Parathyroid adenoma (tissue), 2 donors: ENCODE measurements around the gene LDHAL6B.

Source experiments
- H2AFZ ChIP-seq: fragments of 300-600 bp; sonication (generic); one replicate; pipeline ENCODE4 v1.7.0; 2017; ENCODE audit warnings: antibody characterized with exemption, mild to moderate bottlenecking
- H3K27ac ChIP-seq: fragments of 300-600 bp; sonication (generic); one replicate; pipeline ENCODE4 v1.7.0; 2017
- H3K27me3 ChIP-seq: fragments of 300-600 bp; sonication (generic); one replicate; pipeline ENCODE4 v1.7.0; 2017; ENCODE audit warnings: low read length; ENCODE audit not compliant: control insufficient read depth, insufficient read depth
- H3K36me3 ChIP-seq: fragments of 300-600 bp; sonication (generic); one replicate; pipeline ENCODE4 v1.7.0; 2017; ENCODE audit warnings: low read length; ENCODE audit not compliant: control insufficient read depth, insufficient read depth
- H3K4me1 ChIP-seq: fragments of 300-600 bp; sonication (generic); one replicate; pipeline ENCODE4 v1.7.0; 2017; ENCODE audit warnings: control low read depth
- H3K4me2 ChIP-seq: fragments of 300-600 bp; sonication (generic); one replicate; pipeline ENCODE4 v1.7.0; 2017; ENCODE audit warnings: low read length
- H3K4me3 ChIP-seq: fragments of 300-600 bp; sonication (generic); one replicate; pipeline ENCODE4 v1.7.0; 2017; ENCODE audit warnings: low read depth, low read length
- H3K79me2 ChIP-seq: fragments of 300-600 bp; sonication (generic); one replicate; pipeline ENCODE4 v1.7.0; 2017; ENCODE audit warnings: control low read depth
- H3K9ac ChIP-seq: fragments of 300-600 bp; sonication (generic); one replicate; pipeline ENCODE4 v1.7.0; 2017; ENCODE audit warnings: mild to moderate bottlenecking
- H3K9me3 ChIP-seq: fragments of 300-600 bp; sonication (generic); one replicate; pipeline ENCODE4 v1.7.0; 2017; ENCODE audit warnings: low read length; ENCODE audit not compliant: control insufficient read depth
- CTCF ChIP-seq: fragments of 300-600 bp; sonication (generic); IDR thresholded peaks from one replicate; pipeline ENCODE4 v1.7.0; 2017; ENCODE audit warnings: antibody characterized with exemption, mild to moderate bottlenecking
- donor health status: primary hyperparathyroidism.

The LDHAL6B gene

GRCh38 chr15:59217876-59218498, 11.3 kb downstream of the LDHAL6B start:
- H3K9me3 ChIP-seq, result no peaks in the 10 kb centered on the region
- H2AFZ ChIP-seq, result no peak overlapping the region
- no peaks in the 10 kb centered on the region for H3K27me3 ChIP-seq
- no peaks in the 10 kb centered on the region for H3K79me2 ChIP-seq
- no peak for TF ChIP-seq CTCF
- no peaks in the 10 kb centered on the region for H3K4me1 ChIP-seq
- no peaks in the 10 kb centered on the region for H3K36me3 ChIP-seq
- H3K27ac ChIP-seq, result no peak overlapping the region
- H3K9ac ChIP-seq, result no peak overlapping the region
- H3K4me2 ChIP-seq, result no peak overlapping the region
- no peak overlapping the region for H3K4me3 ChIP-seq

GRCh38 chr15:59218710-59219109, 12.1 kb downstream of the LDHAL6B start:
- Histone ChIP-seq H3K9me3 (no peaks in the 10 kb centered on the region), H3K4me3 (no peak overlapping the region), H3K79me2 (no peaks in the 10 kb centered on the region), H3K27ac (no peak overlapping the region), H3K4me1 (no peaks in the 10 kb centered on the region), H3K27me3 (no peaks in the 10 kb centered on the region), H3K36me3 (no peaks in the 10 kb centered on the region), H2AFZ (no peak overlapping the region), H3K9ac (no peak overlapping the region), H3K4me2 (no peak overlapping the region)
- TF ChIP-seq CTCF, result no peak

GRCh38 chr15:59221511-59222505, 15.2 kb downstream of the LDHAL6B start:
- H3K9ac ChIP-seq, result no peak overlapping the region
- H3K4me2 ChIP-seq, result no peak overlapping the region
- no peak for TF ChIP-seq CTCF
- no peaks in the 10 kb centered on the region for H3K79me2 ChIP-seq
- H3K9me3 ChIP-seq, result no peaks in the 10 kb centered on the region
- H3K4me1 ChIP-seq, result no peaks in the 10 kb centered on the region
- H2AFZ ChIP-seq, result no peak overlapping the region
- no peak overlapping the region for H3K4me3 ChIP-seq
- H3K27ac ChIP-seq, result no peak overlapping the region
- no peaks in the 10 kb centered on the region for H3K27me3 ChIP-seq
- no peaks in the 10 kb centered on the region for H3K36me3 ChIP-seq

GRCh38 chr15:59222906-59223550, 16.4 kb downstream of the LDHAL6B start:
- TF ChIP-seq CTCF, result no peak
- Histone ChIP-seq H3K9me3 (no peaks in the 10 kb centered on the region), H3K4me1 (no peaks in the 10 kb centered on the region), H2AFZ (no peak overlapping the region), H3K27ac (no peak overlapping the region), H3K36me3 (no peaks in the 10 kb centered on the region), H3K4me2 (no peak overlapping the region), H3K79me2 (no peaks in the 10 kb centered on the region), H3K4me3 (no peak overlapping the region), H3K9ac (no peak overlapping the region), H3K27me3 (no peaks in the 10 kb centered on the region)
